WTC11 (cell line): ENCODE measurements around the gene UBR4. TPM values are rescaled to one million over a fixed set of nuclear protein-coding genes. Genes with fewer than 3 reads are reported as not detected.

ENCODE experiments used
- ATAC-seq: fragments of 200-7000 bp; cut with Tn5 transposase; 2 replicates; pipeline ENCODE4 v1.10.0; 2021; ENCODE audit warnings: mild to moderate bottlenecking, moderate library complexity
- CTCF ChIA-PET: fragments of 300-600 bp; sonication (Branson Sonifier 250); formaldehyde crosslinking; loops from one replicate; lab custom pipeline; 2021; ENCODE audit warnings: antibody characterized with exemption; lab: Charles Lee
- POLR2A ChIA-PET: fragments of 350-600 bp; sonication (Branson Sonifier 250); formaldehyde crosslinking; loops from one replicate; lab custom pipeline; 2021; ENCODE audit warnings: antibody characterized with exemption; lab: Charles Lee
- DNase-seq: peaks from one replicate; pipeline ENCODE4 v3.0.0; 2021; ENCODE audit warnings: low spot score
- H3K27ac Mint-ChIP-seq: 2 replicates; pipeline ENCODE4 v1.8.0; 2021; ENCODE audit warnings: mixed read lengths
- H3K27me3 Mint-ChIP-seq: 2 replicates; pipeline ENCODE4 v1.8.0; 2021; ENCODE audit warnings: low read depth, mild to moderate bottlenecking, moderate library complexity, mixed read lengths
- H3K36me3 Mint-ChIP-seq: 2 replicates; pipeline ENCODE4 v1.8.0; 2021; ENCODE audit warnings: mixed read lengths
- H3K4me1 Mint-ChIP-seq: 2 replicates; pipeline ENCODE4 v1.8.0; 2022; ENCODE audit warnings: mixed read lengths
- H3K4me3 Mint-ChIP-seq: 2 replicates; pipeline ENCODE4 v1.8.0; 2021; ENCODE audit warnings: mild to moderate bottlenecking, moderate library complexity, mixed read lengths
- H3K9me3 Mint-ChIP-seq: 2 replicates; pipeline ENCODE4 v1.8.0; 2021; ENCODE audit warnings: mixed read lengths
- CREM ChIP-seq: sonication (generic); formaldehyde crosslinking; IDR thresholded peaks from 2 replicates; pipeline ENCODE4 v1.8.1; 2022; ENCODE audit warnings: mild to moderate bottlenecking, missing genetic modification reagents, moderate library complexity
- ESRRA ChIP-seq: sonication (generic); formaldehyde crosslinking; IDR thresholded peaks from 2 replicates; pipeline ENCODE4 v1.8.1; 2022; ENCODE audit warnings: mild to moderate bottlenecking, missing genetic modification reagents, borderline replicate concordance
- FOXJ3 ChIP-seq: sonication (generic); formaldehyde crosslinking; IDR thresholded peaks from 2 replicates; pipeline ENCODE4 v1.9.0; 2021; ENCODE audit warnings: missing genetic modification reagents, mild to moderate bottlenecking, borderline replicate concordance
- FOXK1 ChIP-seq: sonication (generic); formaldehyde crosslinking; IDR thresholded peaks from 2 replicates; pipeline ENCODE4 v1.8.0; 2022; ENCODE audit warnings: mild to moderate bottlenecking, moderate library complexity, missing genetic modification reagents
- GABPB1 ChIP-seq: sonication (generic); formaldehyde crosslinking; IDR thresholded peaks from 2 replicates; pipeline ENCODE4 v1.8.1; 2023; ENCODE audit warnings: mild to moderate bottlenecking, missing genetic modification reagents
- GRHL2 ChIP-seq: fragments of 250-450 bp; sonication (Bioruptor Pico); IDR thresholded peaks from 2 replicates; pipeline ENCODE4 v1.8.0; 2022; ENCODE audit warnings: mild to moderate bottlenecking, moderate library complexity; ENCODE audit not compliant: insufficient replicate concordance, severe bottlenecking
- HMGA2 ChIP-seq: fragments of 250-450 bp; sonication (Bioruptor Pico); IDR thresholded peaks from 2 replicates; pipeline ENCODE4 v1.4.0; 2021; ENCODE audit warnings: mild to moderate bottlenecking, moderate library complexity
- IRF2 ChIP-seq: sonication (generic); formaldehyde crosslinking; IDR thresholded peaks from 2 replicates; pipeline ENCODE4 v1.8.0; 2022; ENCODE audit warnings: low read depth, missing genetic modification reagents, borderline replicate concordance
- JAZF1 ChIP-seq: fragments of 250-450 bp; sonication (Bioruptor Pico); IDR thresholded peaks from 2 replicates; pipeline ENCODE4 v1.9.0; 2021; ENCODE audit warnings: moderate library complexity, mild to moderate bottlenecking, inconsistent platforms
- NFYB ChIP-seq: sonication (generic); formaldehyde crosslinking; conservative IDR thresholded peaks from 2 replicates; pipeline ENCODE4 v1.8.0; 2022; ENCODE audit warnings: low read depth, missing genetic modification reagents
- NR2C2 ChIP-seq: sonication (generic); formaldehyde crosslinking; IDR thresholded peaks from 2 replicates; pipeline ENCODE4 v1.8.0; 2022; ENCODE audit warnings: mild to moderate bottlenecking, missing genetic modification reagents
- NR3C1 ChIP-seq: sonication (generic); formaldehyde crosslinking; conservative IDR thresholded peaks from 2 replicates; pipeline ENCODE4 v1.8.1; 2023; ENCODE audit warnings: low read depth, mild to moderate bottlenecking, missing genetic modification reagents
- OVOL2 ChIP-seq: fragments of 250-450 bp; sonication (Bioruptor Pico); IDR thresholded peaks from 2 replicates; pipeline ENCODE4 v1.9.0; 2021; ENCODE audit warnings: mild to moderate bottlenecking, borderline replicate concordance
- PRRX2 ChIP-seq: fragments of 250-450 bp; sonication (Bioruptor Pico); IDR thresholded peaks from 2 replicates; pipeline ENCODE4 v1.8.0; 2021; ENCODE audit warnings: mild to moderate bottlenecking
- RELA ChIP-seq: sonication (generic); formaldehyde crosslinking; IDR thresholded peaks from 2 replicates; pipeline ENCODE4 v1.8.1; 2022; ENCODE audit warnings: missing genetic modification reagents, mild to moderate bottlenecking, borderline replicate concordance
- SMAD4 ChIP-seq: sonication (generic); formaldehyde crosslinking; IDR thresholded peaks from 2 replicates; pipeline ENCODE4 v1.8.0; 2022; ENCODE audit warnings: mild to moderate bottlenecking, missing genetic modification reagents
- SOX15 ChIP-seq: fragments of 250-450 bp; sonication (Bioruptor Pico); IDR thresholded peaks from 2 replicates; pipeline ENCODE4 v1.9.0; 2021; ENCODE audit warnings: mild to moderate bottlenecking
- SP1 ChIP-seq: sonication (generic); formaldehyde crosslinking; conservative IDR thresholded peaks from 2 replicates; pipeline ENCODE4 v1.8.1; 2022; ENCODE audit warnings: missing genetic modification reagents
- TCF7 ChIP-seq: sonication (generic); formaldehyde crosslinking; IDR thresholded peaks from 2 replicates; pipeline ENCODE4 v1.8.0; 2022; ENCODE audit warnings: mild to moderate bottlenecking, low read depth, missing genetic modification reagents, moderate library complexity
- ZNF263 ChIP-seq: sonication (generic); formaldehyde crosslinking; IDR thresholded peaks from 2 replicates; pipeline ENCODE4 v1.8.1; 2022; ENCODE audit warnings: low read depth, mild to moderate bottlenecking, moderate library complexity, missing genetic modification reagents
- ZNF396 ChIP-seq: fragments of 250-450 bp; sonication (Bioruptor Pico); IDR thresholded peaks from 2 replicates; pipeline ENCODE4 v1.8.0; 2021; ENCODE audit warnings: mild to moderate bottlenecking, moderate library complexity, borderline replicate concordance
- total RNA-seq: library from RNA; stranded (reverse); gene quantifications from 3 replicates; pipeline ENCODE4 v1.2.3, GENCODE V29; 2021
- TF ChIP-seq, protein P1 (sequence below): fragments of 250-450 bp; sonication (Bioruptor Pico); IDR thresholded peaks from 2 replicates; pipeline ENCODE4 v1.8.0; 2021; ENCODE audit warnings: mild to moderate bottlenecking
- TF ChIP-seq, protein P2 (sequence below): sonication (generic); formaldehyde crosslinking; IDR thresholded peaks from 2 replicates; pipeline ENCODE4 v1.8.1; 2022; ENCODE audit warnings: low read depth, missing genetic modification reagents, borderline replicate concordance
- TF ChIP-seq, protein P3 (sequence below): fragments of 250-450 bp; sonication (Bioruptor Pico); IDR thresholded peaks from 2 replicates; pipeline ENCODE4 v1.9.0; 2021; ENCODE audit warnings: mild to moderate bottlenecking

The UBR4 gene
- total RNA-seq, 1 experiment from 2014 or later = 179 TPM

- TF ChIP-seq GABPB1 (CRISPR knock-in tag) = no peak
These were observed 141.3 kb downstream of the UBR4 start (continued) for GRCh38 chr1:19068639-19069276.

- ChIA-PET CTCF (interaction anchor here (1.1 to 8.8 kb wide), 6 partner anchors 15 to 184 kb away, joined by 3 to 74 read pairs (median 4); no protein-coding TSS in a partner anchor), POLR2A (no interaction called here)
- DNase-seq (no peak), ATAC-seq (no peak)
- Mint-ChIP-seq H3K9me3 (no peaks in the 10 kb centered on the region), H3K27me3 (no peaks in the 10 kb centered on the region), H3K36me3 (peaks cover 3% of the 10 kb centered on the region; the same call in 1 of the 2 replicates), H3K4me1 (peaks cover 3% of the 10 kb centered on the region; the same call in 1 of the 2 replicates), H3K4me3 (no peak overlapping the region), H3K27ac (no peak overlapping the region)
- TF ChIP-seq GABPB1 (CRISPR knock-in tag) = no peak
- TF ChIP-seq, protein P1, sequence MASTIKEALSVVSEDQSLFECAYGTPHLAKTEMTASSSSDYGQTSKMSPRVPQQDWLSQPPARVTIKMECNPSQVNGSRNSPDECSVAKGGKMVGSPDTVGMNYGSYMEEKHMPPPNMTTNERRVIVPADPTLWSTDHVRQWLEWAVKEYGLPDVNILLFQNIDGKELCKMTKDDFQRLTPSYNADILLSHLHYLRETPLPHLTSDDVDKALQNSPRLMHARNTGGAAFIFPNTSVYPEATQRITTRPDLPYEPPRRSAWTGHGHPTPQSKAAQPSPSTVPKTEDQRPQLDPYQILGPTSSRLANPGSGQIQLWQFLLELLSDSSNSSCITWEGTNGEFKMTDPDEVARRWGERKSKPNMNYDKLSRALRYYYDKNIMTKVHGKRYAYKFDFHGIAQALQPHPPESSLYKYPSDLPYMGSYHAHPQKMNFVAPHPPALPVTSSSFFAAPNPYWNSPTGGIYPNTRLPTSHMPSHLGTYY (CRISPR knock-in tag) = no peak
- no peak for TF ChIP-seq PRRX2 (CRISPR knock-in tag)
- TF ChIP-seq NR3C1 = no peak
- TF ChIP-seq SOX15 (CRISPR knock-in tag) = no peak
- no peak for TF ChIP-seq SP1 (CRISPR knock-in tag)
- TF ChIP-seq NR2C2 (CRISPR knock-in tag) = no peak
- no peak for TF ChIP-seq CREM (CRISPR knock-in tag)
- TF ChIP-seq, protein P2, sequence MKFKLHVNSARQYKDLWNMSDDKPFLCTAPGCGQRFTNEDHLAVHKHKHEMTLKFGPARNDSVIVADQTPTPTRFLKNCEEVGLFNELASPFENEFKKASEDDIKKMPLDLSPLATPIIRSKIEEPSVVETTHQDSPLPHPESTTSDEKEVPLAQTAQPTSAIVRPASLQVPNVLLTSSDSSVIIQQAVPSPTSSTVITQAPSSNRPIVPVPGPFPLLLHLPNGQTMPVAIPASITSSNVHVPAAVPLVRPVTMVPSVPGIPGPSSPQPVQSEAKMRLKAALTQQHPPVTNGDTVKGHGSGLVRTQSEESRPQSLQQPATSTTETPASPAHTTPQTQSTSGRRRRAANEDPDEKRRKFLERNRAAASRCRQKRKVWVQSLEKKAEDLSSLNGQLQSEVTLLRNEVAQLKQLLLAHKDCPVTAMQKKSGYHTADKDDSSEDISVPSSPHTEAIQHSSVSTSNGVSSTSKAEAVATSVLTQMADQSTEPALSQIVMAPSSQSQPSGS (CRISPR knock-in tag) = no peak
- no peak for TF ChIP-seq JAZF1
- TF ChIP-seq RELA (CRISPR knock-in tag) = no peak
- TF ChIP-seq TCF7 (CRISPR knock-in tag) = no peak
- TF ChIP-seq IRF2 = no peak
- no peak for TF ChIP-seq ESRRA
- no peak for TF ChIP-seq ZNF396
These were observed 142.0 kb downstream of the UBR4 start for GRCh38 chr1:19067912-19068638.

DNA sequence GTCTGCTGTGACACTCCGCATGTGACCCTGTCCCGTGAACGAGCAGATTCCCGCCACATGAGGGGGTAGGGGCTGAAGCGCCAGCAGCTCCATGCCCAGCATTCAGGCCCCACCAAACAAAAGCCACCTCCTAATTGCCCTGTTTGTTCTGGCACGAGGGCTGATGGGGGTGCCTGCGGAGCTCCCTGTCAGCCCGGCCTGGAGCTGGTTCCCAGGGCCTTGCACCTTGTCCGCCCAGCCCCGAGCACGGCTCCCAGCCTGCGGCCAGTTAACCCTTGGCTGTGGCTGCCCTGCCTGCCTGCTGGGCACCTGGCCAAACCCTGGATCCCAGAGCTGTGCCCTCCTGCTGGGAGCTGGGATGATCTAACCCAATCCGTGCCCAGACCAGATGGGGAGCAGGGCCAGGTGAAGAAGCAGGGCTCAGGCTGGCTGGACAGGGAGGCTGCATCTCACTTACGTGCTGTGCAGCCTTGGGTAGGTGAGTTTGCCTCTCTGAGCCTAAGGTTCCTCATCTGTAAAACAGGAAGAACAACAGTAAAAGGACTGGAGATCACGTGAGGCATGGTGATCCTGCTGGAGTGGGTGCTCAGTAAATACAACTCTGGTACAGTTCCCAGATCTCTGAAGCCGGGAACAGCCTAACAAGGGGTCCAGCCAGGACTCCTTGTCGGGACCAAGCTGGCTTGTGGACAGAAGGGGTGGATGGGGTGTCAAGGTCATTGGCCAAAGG, 142.7 kb downstream of the UBR4 start:
- peak; percentile 46 for ATAC-seq
- no peak for DNase-seq
- Mint-ChIP-seq H3K4me3 (no peak overlapping the region), H3K27me3 (no peaks in the 10 kb centered on the region; the same call in 1 of the 2 replicates), H3K4me1 (peaks cover 3% of the 10 kb centered on the region; the same call in 1 of the 2 replicates)
- CTCF ChIA-PET = interaction anchor here (0.8 to 8.8 kb wide), 8 partner anchors 14 to 192 kb away, joined by 3 to 74 read pairs (median 3); no protein-coding TSS in a partner anchor
- POLR2A ChIA-PET = no interaction called here
- TF ChIP-seq RELA (CRISPR knock-in tag) (0 out of 2 replicates have a peak, but pooled peaks have one; percentile 43), ZNF263 (no peak)
- TF ChIP-seq, all 79 proteins: peak for 1
- H3K27ac Mint-ChIP-seq = no peak overlapping the region
- peaks cover 4% of the 10 kb centered on the region for H3K9me3 Mint-ChIP-seq
- no peaks in the 10 kb centered on the region for H3K36me3 Mint-ChIP-seq

DNA sequence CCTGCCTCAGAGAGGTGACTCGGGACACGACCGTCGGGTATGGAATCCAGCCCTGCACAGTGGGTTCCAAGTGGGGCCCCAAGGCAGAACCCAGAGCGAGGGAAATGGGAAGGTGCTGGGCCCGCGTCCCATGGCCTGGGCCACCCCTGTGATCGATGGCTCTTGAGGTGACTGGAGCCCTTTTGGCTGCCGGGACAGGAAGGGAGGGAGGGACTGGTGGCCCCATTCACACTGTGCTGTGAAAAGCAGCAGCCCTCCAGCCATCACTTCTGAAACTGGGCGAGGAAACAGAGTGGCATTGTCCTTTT, 143.2 kb downstream of the UBR4 start:
- Mint-ChIP-seq H3K4me3 (no peak overlapping the region), H3K27me3 (no peaks in the 10 kb centered on the region; the same call in 1 of the 2 replicates), H3K36me3 (no peaks in the 10 kb centered on the region), H3K9me3 (peaks cover 9% of the 10 kb centered on the region), H3K4me1 (peaks cover 3% of the 10 kb centered on the region; the same call in 1 of the 2 replicates), H3K27ac (no peak overlapping the region)
- POLR2A ChIA-PET = no interaction called here
- CTCF ChIA-PET = interaction anchor here (0.8 to 8.8 kb wide), 6 partner anchors 22 to 192 kb away, joined by 3 to 74 read pairs (median 3); no protein-coding TSS in a partner anchor
- DNase-seq (no peak), ATAC-seq (no peak)
- no peak for TF ChIP-seq FOXK1 (CRISPR knock-in tag)
- TF ChIP-seq OVOL2 = no peak
- no peak for TF ChIP-seq FOXJ3
- TF ChIP-seq HMGA2 (CRISPR knock-in tag) = no peak
- no peak for TF ChIP-seq GABPB1 (CRISPR knock-in tag)
- TF ChIP-seq SMAD4 (CRISPR knock-in tag) = no peak
- TF ChIP-seq NFYB (CRISPR knock-in tag) = no peak
- TF ChIP-seq GRHL2 (CRISPR knock-in tag) = no peak
- TF ChIP-seq, protein P3, sequence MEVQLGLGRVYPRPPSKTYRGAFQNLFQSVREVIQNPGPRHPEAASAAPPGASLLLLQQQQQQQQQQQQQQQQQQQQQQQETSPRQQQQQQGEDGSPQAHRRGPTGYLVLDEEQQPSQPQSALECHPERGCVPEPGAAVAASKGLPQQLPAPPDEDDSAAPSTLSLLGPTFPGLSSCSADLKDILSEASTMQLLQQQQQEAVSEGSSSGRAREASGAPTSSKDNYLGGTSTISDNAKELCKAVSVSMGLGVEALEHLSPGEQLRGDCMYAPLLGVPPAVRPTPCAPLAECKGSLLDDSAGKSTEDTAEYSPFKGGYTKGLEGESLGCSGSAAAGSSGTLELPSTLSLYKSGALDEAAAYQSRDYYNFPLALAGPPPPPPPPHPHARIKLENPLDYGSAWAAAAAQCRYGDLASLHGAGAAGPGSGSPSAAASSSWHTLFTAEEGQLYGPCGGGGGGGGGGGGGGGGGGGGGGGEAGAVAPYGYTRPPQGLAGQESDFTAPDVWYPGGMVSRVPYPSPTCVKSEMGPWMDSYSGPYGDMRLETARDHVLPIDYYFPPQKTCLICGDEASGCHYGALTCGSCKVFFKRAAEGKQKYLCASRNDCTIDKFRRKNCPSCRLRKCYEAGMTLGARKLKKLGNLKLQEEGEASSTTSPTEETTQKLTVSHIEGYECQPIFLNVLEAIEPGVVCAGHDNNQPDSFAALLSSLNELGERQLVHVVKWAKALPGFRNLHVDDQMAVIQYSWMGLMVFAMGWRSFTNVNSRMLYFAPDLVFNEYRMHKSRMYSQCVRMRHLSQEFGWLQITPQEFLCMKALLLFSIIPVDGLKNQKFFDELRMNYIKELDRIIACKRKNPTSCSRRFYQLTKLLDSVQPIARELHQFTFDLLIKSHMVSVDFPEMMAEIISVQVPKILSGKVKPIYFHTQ (CRISPR knock-in tag) = no peak
